Left colon (tissue), 2 donors: ENCODE data around the gene ADGRV1. TPM values are rescaled to one million over a fixed set of nuclear protein-coding genes. Genes with fewer than 3 reads are reported as not detected.
A peak's percentile ranks its signal among the peaks of the same experiment; 100 is the strongest.

Experiments
- ATAC-seq: fragments of 200-7000 bp; cut with Tn5 transposase; one replicate; pipeline ENCODE4 v1.9.1; 2020; ENCODE audit warnings: mild to moderate bottlenecking, moderate library complexity
- DNase-seq, 2 donors: peaks; one replicate each; pipeline ENCODE4 v3.0.0-alpha.2; 2020
- intact Hi-C, 2 donors: fragments of 100-400 bp; cut with DNase I in 1 of 2; cut with micrococcal nuclease in 1 of 2; formaldehyde crosslinking; loops; one replicate each; pipeline versions ENCODE4 v1.11.2 to v1.14.0; 2022; cut with DNase I, micrococcal nuclease
- total RNA-seq, 2 donors: library from RNA; stranded (reverse); fragmentation: NEBNext Ultra II Directional; extraction: Animal tissue kit (Norgen Biotek cat#: 25700); gene quantifications; one replicate each; pipeline ENCODE4 v1.2.1, GENCODE V29; 2021
- donor health status: DM: no; HTN: no; CAD: no.
- donor health status: DM: yes; HTN: yes; CAD: no.

Gene ADGRV1
- total RNA-seq, 2 donors from 2014 or later: 3.8 to 7.3 TPM

DNA sequence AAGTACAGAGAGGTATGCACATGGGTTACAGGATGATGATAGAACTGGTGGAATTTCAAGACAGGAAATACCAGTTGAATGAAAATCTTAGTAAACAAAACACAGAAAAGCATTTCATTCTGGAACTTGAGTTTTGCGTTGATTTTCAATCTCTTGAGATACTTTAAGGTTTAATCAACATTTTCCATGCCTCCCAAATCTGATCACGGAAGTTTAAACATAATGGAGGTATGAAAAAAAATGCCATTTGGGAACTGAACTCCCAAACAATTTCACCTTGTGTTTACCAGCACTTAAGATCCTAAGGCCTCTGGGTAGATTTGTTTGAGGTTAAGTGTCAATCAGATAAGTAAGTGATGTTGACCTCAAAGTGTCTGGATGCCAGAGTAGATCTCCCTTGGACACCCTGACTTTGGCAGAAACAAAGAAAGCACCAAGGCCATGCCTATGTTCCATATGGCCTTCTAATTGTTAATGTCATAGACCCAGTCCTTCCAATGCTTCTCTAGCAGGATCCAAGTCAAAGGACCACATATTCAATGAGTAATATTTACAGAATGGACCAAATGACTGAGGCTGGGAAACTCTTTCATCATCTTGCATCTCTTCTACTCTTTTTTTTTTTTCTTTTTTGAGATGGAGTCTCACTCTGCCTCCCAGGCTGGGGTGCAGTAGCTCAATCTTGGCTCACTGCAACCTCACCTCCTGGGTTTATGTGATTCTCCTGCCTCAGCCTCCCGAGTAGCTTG lies 607.6 kb downstream of the ADGRV1 start:
- DNase-seq: no peak
- intact Hi-C loops: no loop called here
- ATAC-seq: no peak

DNA sequence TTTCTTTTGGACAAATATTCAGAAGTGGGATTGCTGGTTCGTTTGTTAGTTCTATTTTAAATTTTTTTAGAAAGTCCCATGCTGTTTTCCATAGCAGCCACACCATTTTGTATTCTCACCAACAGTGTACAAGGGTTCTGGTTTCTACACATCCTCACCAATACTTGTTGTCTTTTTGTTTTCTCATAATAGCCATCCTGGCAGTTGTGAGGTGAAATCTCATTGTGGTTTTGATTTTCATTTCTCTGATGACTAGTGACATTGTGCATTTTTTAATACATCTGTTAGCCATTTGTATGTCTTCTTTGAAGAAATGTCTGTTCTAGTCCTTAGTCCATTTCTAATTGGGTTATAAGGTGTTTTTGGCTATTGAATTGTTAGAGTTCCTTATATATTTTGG lies 610.3 kb downstream of the ADGRV1 start:
- DNase-seq (no peak), ATAC-seq (no peak)
- intact Hi-C loops: no loop called here

DNA sequence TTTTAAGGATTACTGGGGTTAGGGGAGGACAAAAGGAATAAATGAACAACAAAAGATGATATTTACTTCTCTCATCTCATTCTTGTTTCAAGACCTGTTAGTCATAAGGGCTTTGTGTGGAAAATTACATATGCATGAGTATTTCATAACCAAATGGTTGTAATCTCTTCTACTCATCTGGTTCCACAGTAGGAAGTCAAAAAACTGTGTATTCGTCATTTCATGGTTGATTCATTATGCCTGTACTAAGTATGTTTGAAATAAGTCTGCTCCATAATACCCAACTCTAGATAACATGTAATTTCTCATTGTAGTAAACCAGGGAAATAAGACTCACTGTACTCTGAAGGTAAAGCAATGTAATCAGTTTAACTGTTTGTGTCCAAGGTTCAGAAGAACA lies 611.7 kb downstream of the ADGRV1 start:
- intact Hi-C loops: no loop called here
- DNase-seq (no peak), ATAC-seq (no peak)

DNA sequence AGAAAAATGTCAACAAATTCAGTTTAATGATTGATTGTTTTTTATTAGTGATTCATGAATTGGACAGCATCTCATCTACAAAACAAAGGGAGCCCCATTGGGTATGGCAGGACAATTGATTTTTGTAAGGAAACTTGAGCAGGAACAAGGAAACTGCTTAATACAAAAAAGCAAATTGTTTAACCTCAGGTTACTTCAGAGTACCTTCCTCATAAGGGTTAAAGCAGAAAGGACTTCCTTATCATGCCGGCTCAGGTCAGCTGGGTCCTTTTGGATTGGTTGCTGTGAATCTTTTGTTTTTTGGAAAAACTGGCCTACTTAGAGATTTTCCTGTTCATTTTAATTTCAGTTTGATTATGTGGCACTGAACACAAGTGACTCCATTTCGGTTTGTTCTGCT lies 612.7 kb downstream of the ADGRV1 start:
- ATAC-seq (no peak), DNase-seq (no peak)
- intact Hi-C loops: no loop called here

DNA sequence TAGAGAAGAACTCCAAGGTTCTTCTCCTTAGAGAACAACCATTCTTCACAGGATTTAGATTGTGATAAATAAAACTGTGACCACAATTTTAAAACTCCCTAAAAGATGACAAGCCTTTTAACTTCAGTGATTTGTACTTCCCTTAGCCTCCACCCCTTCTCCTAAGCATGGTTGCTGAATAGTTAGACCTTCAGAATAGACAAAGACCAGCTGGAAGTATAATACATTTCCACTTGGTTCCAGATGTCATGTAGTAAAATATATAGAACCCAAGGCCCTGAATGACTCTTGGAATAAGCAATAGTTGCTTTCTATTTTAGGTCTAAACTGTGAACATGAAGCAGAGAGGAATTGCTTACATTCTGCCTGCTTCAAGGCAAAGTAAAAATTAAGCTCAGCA lies 615.8 kb downstream of the ADGRV1 start:
- ATAC-seq: no peak
- DNase-seq: no peak

DNA sequence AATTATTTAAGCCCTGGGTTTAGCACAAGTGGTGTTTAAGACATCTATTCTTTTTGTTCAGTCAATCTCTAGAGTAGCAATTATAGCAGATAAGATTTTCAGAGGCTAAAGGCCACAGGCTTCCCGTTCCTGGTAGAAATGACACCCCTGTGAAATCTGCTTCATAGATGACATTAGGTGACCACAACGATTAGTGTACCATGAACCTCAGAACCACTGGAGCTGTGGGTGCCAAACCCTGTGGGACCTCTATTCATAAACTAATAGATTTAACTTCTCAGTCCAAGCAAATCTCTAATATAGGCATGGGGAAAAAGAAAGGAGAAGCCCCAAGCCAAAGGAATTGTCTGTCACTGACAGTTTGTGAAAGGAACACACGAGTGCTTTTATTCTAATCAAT lies 617.1 kb downstream of the ADGRV1 start:
- ATAC-seq: no peak
- intact Hi-C loops: no loop called here
- DNase-seq: no peak

More for the DNA sequence above, 615.8 kb downstream of the ADGRV1 start:
- intact Hi-C loops: no loop called here

DNA sequence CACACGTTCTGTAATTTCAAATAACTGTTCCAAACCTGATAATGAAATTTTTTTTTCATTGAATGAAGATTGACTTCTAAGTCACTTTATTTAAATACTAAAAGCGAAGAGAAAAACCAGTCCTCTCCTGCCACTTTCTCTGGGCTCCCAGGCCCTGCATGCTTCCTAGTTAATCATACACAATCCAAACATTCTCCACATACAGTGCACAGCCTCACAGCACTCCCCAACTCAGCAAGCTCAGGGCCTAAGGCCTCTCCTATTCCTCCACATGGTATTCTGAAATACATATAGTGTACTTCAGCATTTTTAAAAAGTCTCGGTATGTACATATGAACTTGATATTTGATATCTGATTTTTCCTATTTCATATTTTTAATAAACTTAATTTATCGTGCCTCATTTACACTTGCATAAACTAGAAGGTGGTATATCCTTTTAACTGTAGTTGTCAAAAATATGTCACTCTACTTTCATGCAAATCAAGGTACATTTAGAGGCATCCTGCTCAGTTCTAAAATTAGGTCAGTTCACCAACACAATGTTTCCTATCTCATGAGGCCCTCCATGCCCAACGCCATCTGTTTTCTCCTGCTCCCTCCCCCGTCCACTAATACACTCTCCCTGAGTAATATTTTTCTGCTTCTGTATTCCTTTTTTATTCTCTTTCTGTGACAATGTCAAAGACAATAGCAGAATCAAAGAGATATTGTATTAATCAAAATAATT lies 617.9 kb downstream of the ADGRV1 start:
- no peak for DNase-seq
- intact Hi-C loops: no loop called here
- ATAC-seq: peak; percentile 44

DNA sequence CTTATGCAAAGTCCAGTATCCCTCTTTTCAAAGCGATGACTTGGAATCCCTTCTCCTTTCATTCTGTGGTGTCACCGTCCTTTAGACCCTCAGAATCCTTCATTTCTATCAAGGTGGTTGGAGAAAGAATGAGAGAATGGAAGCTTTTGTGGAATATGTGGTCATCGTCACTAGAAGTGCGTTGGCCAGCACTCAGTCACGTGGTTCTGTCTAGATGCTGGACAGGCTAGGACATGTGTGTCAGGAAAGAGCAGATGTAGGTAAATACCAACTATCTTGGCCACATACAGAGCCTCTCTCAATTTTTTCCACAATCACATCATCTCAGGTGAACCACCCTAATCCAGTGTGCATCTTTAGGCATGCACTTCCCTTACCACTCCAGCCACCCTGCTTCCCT lies 618.5 kb downstream of the ADGRV1 start:
- no peak for ATAC-seq
- intact Hi-C loops: no loop called here

DNA sequence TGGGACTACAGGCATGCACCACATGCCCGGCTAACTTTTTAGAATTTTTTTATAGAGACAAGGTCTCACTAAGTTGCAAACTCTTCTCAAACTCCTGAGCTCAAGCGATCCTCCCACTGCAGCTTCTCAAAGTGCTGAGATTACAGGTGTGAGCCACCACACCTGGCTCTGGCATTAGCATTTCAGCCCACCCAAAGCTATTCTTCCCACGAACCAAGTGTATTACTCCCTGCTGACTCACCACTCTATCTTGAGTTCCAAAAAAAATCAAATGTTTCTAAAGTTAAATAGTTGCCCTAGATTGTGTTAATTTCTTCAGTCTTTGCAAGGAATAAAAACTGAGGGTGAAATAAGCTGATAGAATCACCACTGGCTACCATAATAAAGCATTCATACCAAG lies 619.0 kb downstream of the ADGRV1 start:
- ATAC-seq: no peak
- DNase-seq: no peak
- intact Hi-C loops: no loop called here

More for the DNA sequence above, 618.5 kb downstream of the ADGRV1 start:
- no peak for DNase-seq

DNA sequence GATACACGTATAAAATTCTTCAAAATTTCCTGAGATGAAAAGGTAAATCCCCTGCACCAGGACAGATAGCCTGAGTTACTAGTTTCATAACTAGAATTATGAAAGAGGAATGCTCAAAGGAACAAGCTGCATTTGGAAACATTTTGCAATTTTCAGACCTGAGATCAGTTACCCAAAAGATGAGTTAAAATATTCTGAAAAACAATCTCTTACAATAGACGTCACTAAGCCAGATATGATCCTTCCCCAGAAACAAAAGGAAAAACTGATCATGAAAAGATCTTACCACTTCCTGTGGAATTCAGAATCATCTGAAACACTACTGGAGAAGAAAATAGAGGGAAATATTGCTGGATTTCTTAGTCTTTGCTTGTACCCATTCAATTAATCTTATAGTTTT lies 619.9 kb downstream of the ADGRV1 start:
- ATAC-seq (no peak), DNase-seq (no peak)
- intact Hi-C loops: no loop called here

DNA sequence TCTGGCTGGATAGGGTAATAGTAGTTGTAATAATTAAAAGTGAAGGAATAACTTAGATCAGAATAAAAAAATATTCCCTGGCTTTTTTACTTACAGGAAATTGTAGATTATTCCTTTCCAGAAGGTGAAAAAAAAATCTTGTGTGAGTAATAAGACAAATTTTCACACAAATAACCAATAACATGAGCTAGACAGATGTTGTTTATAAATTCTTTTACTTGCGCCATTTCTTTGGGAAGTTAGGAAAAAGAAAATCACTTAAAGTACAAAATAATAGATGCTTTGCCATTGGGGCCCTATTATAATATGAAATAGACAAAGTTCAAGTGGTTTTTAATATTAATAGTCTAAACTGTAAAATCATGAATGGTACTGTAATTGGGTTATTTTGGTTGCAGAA lies 620.4 kb downstream of the ADGRV1 start:
- ATAC-seq (no peak), DNase-seq (no peak)
- intact Hi-C loops: no loop called here

DNA sequence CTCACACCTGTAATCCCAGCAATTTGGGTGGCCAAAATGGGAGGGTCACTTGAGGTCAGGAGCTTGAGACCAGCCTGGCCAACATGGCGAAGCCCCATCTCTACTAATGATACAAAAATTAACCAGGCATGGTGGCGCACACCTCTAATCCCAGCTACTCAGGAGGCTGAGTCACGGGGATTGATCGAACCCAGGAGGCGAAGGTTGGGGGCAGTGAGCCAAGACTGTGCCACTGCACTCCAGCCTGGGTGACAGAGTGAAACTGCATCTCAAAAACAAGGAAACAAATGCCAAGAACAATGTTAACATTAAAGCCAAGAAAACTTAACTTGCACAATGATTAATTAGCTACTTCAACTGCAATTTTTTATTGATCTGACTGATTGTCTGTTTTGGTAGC lies 621.9 kb downstream of the ADGRV1 start:
- intact Hi-C loops: no loop called here
- ATAC-seq (no peak), DNase-seq (no peak)

DNA sequence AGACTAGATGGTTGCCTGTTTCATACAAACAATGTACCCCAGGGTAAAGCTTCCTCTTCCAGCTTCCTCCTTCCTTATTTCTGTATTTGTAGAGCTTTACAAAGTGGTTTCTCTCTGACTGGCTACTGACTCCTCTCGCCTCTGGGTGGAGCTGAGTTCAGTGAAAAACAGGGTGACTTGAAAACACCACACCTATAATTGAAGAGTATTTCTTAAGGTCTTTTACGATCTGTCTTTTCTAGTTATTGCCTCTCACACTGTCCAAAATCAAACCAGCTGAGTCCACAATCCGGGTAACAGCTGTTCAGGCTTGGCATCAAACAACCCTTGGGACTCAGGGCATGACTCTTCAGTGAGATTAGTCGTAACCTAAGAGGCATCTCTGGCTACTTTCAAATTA lies 624.2 kb downstream of the ADGRV1 start:
- DNase-seq: peak; percentile 39 to 57
- peak; percentile 92 for ATAC-seq
- intact Hi-C loops: no loop called here

DNA sequence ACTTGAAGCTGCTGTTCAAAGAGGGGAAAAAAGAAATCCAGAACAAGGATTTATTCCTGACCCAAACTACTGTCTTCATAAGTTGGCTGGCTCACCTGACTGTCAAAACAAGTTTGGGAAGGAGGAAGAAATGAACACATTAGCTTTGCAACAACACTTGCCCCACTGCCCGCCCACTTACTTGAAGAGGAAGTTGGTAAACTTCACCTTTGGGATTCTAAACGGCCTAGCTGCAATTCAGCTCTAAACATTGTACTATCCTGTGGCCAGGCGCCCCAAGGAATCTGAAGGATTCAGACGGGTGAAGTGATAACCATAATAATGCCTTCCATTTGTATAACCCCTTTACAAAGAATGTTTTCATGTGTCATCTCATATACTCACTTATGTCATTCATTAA lies 625.1 kb downstream of the ADGRV1 start:
- DNase-seq: peak; percentile 47 to 50
- ATAC-seq: peak; percentile 60
- intact Hi-C loops: no loop called here

DNA sequence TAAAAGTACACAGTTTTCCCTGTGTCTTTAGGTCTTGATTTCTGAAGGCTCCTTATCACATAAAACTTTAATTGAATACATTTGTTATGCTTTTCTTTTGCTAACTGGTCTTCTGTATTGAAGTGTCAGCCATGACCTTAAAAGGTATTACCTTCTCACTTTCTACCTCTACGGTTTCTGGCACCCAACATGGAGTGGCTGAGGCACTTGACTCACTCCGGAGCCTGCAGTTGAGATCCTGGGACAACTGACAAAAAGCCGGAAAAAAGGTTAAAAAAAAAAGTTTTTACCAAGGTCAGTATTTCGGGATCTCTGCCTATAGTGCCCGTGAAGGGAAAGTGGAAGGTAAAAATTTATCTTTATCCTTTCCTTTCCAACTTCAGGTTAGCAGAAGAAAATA lies 627.5 kb downstream of the ADGRV1 start:
- no peak for DNase-seq
- intact Hi-C loops: no loop called here
- no peak for ATAC-seq

DNA sequence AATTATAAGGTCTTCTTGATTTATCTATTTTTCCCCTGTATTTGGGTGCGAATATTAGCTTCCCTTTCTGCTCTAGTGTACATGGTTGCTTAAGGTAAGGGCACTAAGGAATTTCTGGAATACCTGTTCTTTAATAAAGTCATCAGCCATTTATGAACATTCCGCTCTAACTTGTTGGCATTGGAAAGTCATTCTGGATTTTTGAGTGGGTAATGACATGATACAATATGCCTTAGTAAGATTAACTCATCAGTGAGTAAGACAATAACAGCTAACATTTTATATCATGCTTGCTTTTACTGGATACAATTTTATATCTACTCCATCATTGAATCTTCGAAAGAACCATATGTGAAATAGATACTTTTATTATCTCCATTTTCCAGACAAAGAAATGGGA lies 628.4 kb downstream of the ADGRV1 start:
- intact Hi-C loops: no loop called here
- no peak for ATAC-seq
- DNase-seq: no peak

DNA sequence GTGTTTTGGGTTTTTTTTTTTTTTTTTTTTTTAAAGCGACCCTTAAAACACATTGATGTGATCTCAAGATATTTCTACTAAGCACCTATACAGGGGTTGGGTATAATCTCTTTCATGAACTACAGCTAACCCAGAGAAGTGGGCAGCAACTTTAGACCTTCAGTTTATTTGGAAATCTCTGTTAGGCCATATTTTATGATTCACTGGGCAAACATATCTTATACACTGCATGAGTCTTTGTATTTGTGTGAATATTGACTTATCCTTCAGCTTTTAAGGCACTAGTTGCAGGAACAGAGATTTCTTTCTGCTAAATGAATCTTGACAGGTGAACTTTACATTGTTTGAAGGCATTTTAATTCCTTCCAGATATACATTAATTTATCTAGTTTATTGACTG lies 630.2 kb downstream of the ADGRV1 start:
- ATAC-seq (peak; percentile 46), DNase-seq (no peak)
- intact Hi-C loops: no loop called here

DNA sequence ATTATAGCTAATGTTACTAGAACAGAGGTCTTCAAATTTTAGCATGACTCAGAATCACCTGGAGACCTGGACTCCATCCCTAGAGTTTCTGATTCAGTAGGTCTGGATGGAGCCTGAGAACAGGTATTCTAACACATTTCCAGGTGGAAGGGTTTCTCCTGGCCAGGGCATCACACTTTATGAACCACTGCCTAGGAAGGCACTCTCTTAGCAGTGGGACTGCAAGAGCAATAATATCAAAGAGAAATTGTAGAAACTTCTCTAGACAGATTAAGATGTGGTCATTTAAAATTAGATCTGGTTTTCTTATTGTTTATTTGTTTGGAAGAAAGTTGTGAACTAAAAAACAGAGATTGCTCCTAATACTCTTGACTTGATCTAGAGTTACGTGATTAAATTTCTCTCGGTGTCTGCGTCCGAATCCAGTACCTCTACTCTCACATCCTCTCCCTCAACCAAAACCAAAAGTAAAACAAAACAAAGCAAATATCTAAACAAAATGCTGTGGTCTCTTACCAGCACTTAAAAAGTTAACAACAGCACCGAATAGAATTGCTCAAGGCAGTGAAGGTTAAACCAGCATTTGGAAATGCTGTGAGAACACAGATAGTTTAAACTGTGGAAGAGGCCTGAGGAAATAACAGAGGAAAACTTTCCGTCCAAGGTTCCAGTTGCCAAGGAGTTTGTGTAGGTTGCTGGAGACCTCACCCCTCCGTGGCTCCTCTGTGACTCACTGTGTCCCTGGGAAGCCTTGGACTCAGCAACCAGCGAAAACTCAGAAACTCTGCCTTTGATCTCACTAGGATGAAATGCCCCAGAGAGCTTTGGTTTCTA lies 631.1 kb downstream of the ADGRV1 start:
- DNase-seq (no peak), ATAC-seq (no peak)
- intact Hi-C loops: no loop called here

DNA sequence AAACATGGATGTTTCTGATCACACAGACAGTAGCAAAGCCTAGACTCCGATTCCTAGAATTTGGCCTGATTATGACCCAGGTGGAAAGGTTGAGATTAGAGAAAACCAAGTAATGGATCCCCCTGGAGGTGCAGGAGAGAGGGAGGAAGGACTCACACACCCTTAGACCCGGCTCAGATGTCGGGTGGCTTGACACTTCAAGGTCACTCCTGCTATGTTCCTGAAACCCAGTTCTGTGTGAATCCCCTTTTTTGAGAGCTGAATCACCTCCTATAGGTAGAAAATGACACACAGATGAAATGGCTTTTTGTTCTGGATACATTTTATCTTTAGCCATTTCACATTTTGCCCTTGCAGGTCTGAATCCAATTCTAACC lies 631.7 kb downstream of the ADGRV1 start:
- DNase-seq (no peak), ATAC-seq (no peak)
- intact Hi-C loops: no loop called here

DNA sequence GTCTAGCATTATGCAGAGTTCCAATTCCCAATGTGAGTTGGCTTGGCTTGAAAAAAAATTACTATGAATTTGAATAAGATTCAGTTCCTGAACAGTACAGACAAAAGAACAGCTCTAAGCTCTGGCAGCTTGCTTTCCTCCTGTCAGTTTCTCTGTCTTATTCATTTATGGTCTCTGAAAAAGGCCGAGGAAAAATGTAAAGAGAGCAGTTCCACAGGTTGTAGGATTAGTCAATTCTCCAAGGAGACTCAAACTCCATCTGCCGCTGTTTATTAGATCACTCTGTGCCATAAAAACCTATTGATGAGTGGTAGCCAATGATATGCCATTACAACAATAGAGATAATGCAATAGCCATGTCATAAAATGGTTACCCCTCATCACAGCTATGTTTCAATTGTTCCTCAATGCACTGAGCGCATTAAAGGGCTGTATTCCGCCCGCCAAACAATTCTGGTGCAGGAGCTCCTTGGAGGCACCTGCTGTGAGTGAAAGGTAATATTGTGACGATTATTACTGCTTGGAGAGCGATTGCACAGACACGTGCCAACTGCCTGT lies 636.3 kb downstream of the ADGRV1 start:
- ATAC-seq (peak; percentile 95), DNase-seq (peak; percentile 50 to 51)

More for the DNA sequence above, 636.3 kb downstream of the ADGRV1 start:
- intact Hi-C loops: no loop called here
